K562 (cell line): Measurements from ENCODE around the gene LIPT2.

Experiments used
- GATA2 ChIP-seq: sonication (generic); formaldehyde crosslinking; IDR thresholded peaks from 2 replicates; pipeline ENCODE4 v1.4.0; 2020; ENCODE audit warnings: mild to moderate bottlenecking, missing genetic modification reagents
- MXI1 ChIP-seq: IDR thresholded peaks from 2 replicates; pipeline ENCODE4 v1.6.1; 2011; ENCODE audit warnings: low read depth, mild to moderate bottlenecking, improper control_type of control experiment, low read length
- NRF1 ChIP-seq, 2 experiments: fragments of 450-650 bp; IDR thresholded peaks in 1 of 2; conservative IDR thresholded peaks in 1 of 2; 2 replicates each; pipeline ENCODE4 v1.6.1; 2014; ENCODE audit warnings: mild to moderate bottlenecking in 2 of 2
- YBX1 ChIP-seq: fragments of 450-650 bp; IDR thresholded peaks from 2 replicates; pipeline ENCODE4 v1.7.1; 2016; ENCODE audit warnings: mild to moderate bottlenecking
- ZNF347 ChIP-seq: fragments of 450-650 bp; formaldehyde crosslinking; IDR thresholded peaks from 2 replicates; pipeline ENCODE4 v1.4.0; 2020; ENCODE audit warnings: low read depth, mild to moderate bottlenecking, moderate library complexity
- TF ChIP-seq, protein P1 (sequence below), 2 experiments: fragments of 450-650 bp; formaldehyde crosslinking in 1 of 2; IDR thresholded peaks; 2 replicates each; pipeline versions ENCODE4 v1.4.0 to v1.6.1; 2014 to 2020; ENCODE audit warnings: mild to moderate bottlenecking in 2 of 2, borderline replicate concordance in 1 of 2, low read depth in 1 of 2

DNA sequence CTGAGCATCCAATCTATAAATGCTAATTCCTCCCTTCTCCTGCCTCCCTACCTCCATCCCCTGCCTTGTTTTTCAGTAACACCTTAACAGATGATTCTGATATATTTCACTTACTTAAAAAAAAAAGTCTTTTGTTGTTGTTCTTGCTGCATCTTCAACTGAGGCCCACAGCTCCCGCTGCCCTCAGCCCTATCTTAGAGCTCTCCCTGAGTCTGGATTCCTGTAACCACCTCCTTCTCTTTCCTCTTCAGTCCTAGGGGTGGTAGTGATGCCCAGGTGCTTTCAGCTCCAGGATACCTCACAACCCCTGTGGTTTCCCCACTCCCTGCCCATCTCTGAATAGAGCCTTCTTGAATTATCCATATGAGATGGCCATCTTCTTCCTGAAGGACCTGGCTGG is 22.5 kb downstream of the LIPT2 start:
- TF ChIP-seq NRF1 (conservative IDR thresholded peaks at IDR 0.05 in 1 of 2, IDR thresholded peaks at IDR 0.05 in 1 of 2) = no peak
- no peak for TF ChIP-seq YBX1
- TF ChIP-seq, protein P1, sequence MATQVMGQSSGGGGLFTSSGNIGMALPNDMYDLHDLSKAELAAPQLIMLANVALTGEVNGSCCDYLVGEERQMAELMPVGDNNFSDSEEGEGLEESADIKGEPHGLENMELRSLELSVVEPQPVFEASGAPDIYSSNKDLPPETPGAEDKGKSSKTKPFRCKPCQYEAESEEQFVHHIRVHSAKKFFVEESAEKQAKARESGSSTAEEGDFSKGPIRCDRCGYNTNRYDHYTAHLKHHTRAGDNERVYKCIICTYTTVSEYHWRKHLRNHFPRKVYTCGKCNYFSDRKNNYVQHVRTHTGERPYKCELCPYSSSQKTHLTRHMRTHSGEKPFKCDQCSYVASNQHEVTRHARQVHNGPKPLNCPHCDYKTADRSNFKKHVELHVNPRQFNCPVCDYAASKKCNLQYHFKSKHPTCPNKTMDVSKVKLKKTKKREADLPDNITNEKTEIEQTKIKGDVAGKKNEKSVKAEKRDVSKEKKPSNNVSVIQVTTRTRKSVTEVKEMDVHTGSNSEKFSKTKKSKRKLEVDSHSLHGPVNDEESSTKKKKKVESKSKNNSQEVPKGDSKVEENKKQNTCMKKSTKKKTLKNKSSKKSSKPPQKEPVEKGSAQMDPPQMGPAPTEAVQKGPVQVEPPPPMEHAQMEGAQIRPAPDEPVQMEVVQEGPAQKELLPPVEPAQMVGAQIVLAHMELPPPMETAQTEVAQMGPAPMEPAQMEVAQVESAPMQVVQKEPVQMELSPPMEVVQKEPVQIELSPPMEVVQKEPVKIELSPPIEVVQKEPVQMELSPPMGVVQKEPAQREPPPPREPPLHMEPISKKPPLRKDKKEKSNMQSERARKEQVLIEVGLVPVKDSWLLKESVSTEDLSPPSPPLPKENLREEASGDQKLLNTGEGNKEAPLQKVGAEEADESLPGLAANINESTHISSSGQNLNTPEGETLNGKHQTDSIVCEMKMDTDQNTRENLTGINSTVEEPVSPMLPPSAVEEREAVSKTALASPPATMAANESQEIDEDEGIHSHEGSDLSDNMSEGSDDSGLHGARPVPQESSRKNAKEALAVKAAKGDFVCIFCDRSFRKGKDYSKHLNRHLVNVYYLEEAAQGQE (IDR thresholded peaks at IDR 0.05; ENCODE audit: borderline replicate concordance) = no peak
- TF ChIP-seq, protein P1 (CRISPR knock-in tag; IDR thresholded peaks at IDR 0.05; ENCODE audit: low read depth) = no peak
- TF ChIP-seq MXI1 = no peak
- TF ChIP-seq ZNF347 (CRISPR knock-in tag) = no peak
- no peak for TF ChIP-seq GATA2
